T-helper 1 cell treated with Interleukin-12 subunit alpha and Interleukin-12 subunit beta and Interleukin-4 antibody, amounts not matched to agents 30 ng/mL and 1 ng/mL, for 36 hours (primary cell): ENCODE measurements around the gene AMN. TPM values are rescaled to one million over a fixed set of nuclear protein-coding genes. Genes with fewer than 3 reads are reported as not detected.

ENCODE experiments used
- intact Hi-C: fragments of 100-400 bp; cut with micrococcal nuclease; formaldehyde crosslinking; loops from one replicate; pipeline ENCODE4 v1.15.1; 2024
- total RNA-seq: library from RNA; stranded (reverse); gene quantifications from 2 replicates; pipeline ENCODE4 v1.2.3, GENCODE V29; 2022

AMN gene
- total RNA-seq, 1 donor from 2014 or later, result 1.2 TPM

GRCh38 chr14:102927878-102928411 is 5.5 kb downstream of the AMN start:
- intact Hi-C loops, result no loop called here

- intact Hi-C loops, result no loop called here
These were observed 6.2 kb downstream of the AMN start for GRCh38 chr14:102928412-102929240.

- intact Hi-C loops, result no loop called here
These were observed 7.0 kb downstream of the AMN start for GRCh38 chr14:102929241-102930137.

- intact Hi-C loops, result no loop called here
These were observed 7.8 kb downstream of the AMN start for GRCh38 chr14:102930138-102930752.

GRCh38 chr14:102930753-102931579 is 8.5 kb downstream of the AMN start:
- intact Hi-C loops, result no loop called here

DNA sequence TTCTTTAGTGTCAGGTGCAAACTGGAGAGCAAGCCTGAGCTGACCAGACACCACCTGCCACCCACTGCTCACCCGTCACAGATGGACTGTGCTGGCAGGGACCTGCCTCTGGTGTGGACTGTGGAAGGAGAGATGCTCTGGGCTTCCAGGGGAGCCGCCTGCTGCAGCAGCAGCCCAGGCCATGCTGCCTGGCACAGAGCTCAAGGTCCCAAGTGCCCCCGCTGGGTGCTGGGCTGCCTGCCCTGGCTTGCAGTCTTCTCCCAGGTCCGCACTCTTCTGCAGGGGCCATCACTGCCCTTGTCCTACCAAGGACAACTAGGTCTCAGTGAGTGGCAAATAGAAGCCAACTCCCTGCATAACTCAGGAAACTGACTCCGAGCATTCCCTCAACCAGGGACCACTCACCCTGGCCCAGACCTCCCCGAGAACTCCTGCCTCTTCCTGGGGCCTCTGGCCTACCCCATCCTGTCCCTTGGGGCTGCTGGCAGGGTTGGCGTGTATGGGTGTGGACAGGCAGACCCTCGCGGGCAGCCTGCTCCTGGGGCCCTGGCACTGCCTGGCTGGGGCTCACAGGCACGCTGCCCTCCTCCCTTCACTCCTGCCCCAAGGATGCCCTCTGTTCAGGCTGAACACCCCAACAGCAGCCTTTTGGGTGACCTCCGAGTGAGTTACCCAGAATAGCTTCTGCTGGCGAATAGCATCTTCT is 9.3 kb downstream of the AMN start:
- intact Hi-C loops, result no loop called here

- intact Hi-C loops, result no loop called here
These were observed 10.2 kb downstream of the AMN start for GRCh38 chr14:102932484-102933248.

DNA sequence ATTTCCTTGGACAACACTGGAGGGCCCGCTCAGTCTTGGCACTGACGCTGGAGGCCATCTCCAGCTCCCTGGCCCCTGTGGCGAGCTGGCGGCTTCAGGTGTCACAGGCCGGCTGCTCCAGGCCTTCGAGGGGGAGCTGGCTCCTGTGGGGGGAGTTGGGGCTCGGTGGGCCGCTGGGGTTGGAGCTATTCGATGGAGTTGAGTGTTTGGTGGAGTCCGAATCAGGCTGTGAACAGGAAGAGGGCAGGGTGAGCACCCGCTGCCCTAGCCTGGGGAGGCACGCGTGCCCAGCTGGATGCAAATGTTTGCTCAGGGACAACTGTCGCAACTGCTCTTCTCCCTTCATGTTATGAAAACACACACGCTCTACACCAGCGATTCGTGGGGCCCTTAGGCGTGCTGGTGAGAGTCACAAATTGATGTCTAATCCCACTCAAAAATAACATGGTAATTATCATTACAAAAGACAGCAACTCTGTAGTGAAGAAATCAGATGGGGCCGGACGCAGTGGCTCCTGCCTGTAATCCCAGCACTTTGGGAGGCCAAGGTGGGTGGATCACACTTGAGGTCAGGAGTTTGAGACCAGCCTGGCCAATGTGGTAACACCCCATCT is 11.3 kb downstream of the AMN start:
- intact Hi-C loops, result no loop called here

DNA sequence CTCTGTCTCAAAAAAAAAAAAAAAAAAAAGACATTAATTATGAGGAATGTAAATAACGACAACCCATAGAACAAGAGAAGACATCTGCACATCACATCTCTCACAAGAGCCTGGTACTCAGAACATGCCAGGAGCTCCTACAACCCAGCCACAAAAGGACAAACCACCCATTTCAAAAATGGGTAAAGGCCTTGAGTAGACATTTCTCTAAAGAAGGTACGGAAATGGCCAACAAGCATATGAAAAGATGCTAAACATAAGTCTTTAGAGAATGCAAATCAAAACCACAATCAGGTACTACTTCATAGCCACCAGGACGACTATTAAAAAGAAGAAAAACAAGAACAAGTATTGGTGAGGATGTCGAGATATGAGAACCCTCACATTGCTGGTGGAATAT is 13.3 kb downstream of the AMN start:
- intact Hi-C loops, result no loop called here

DNA sequence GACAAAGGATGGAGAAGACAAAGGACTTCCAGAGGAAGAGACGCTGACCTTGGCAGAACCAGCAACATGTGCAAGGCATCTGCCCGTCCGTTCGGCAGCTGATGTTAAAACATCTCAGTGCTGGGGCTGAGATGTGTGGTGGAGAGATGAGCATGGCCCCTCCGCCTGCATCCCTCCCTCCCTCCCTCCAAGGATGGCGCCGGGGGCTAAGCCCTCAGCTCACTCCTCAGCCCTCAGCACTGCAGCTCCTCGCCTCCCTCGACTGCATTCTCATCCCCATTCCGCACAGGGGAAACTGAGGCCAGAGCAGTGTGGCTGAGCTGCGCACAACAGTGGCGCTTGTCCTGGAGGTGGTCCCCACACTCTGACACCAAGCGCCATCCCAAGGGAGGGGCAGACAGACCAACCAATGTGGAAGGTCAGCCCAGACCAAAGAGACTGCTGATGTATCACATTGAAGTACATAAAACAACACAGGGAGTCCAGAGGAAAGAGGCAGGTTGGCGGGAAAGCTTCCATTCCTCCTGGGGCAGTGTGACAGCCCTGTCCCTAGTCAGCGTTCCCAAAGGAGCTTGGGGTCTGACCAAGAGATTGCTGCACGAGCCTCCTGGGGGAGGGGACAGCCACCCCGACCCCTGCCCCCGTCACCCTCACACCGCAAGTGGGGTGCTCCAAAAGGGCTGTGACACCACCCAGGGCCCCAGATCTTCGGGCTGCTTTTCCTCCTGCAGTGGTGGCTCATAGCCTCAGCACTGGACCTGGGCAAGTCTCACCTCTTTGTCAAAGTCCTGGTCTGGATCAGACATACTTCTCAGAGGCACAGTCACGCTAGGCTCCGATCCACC is 15.1 kb downstream of the AMN start:
- intact Hi-C loops, result no loop called here

GRCh38 chr14:102938191-102938590 is 15.7 kb downstream of the AMN start:
- intact Hi-C loops, result no loop called here

GRCh38 chr14:102939329-102939728 is 16.9 kb downstream of the AMN start:
- intact Hi-C loops, result no loop called here

DNA sequence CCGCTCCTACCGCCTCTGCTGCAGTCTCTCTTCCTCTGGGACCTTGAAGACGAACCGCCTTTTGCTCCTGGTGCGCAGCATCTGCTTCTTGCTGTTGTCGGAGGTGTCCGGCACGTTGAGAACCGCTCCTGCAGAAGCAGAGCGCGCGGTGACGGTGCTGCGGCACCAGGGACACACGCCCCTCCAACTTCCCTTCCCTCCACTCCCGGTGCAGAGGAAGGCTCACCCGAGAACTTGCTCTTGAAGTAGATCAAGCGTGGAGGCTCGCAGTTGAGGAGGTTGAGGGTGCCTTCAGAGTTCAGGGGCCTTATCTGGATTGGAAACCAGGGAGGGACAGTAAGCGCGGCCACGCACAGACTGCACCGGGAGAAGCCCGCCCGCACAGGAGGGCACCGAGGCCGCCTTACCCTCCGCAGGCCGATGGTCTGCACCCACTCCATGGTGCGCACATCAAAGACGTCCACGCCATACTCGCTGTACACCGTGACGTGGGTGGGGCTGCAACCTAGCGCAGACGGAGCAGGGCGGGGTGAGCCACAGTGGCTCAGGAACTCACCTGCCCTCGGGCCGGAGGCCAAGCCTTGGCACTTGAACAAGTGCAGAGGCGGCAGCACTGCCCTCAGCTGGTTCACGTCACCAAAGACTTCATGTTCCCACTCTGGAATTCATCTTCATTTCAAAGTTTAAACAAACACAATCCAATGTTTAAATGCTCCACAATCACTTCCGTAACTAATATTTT is 17.5 kb downstream of the AMN start:
- intact Hi-C loops, result loop anchor here (10.0 kb wide), 1 partner anchor 1815 kb away; the partner anchor contains the start of gene SIVA1

DNA sequence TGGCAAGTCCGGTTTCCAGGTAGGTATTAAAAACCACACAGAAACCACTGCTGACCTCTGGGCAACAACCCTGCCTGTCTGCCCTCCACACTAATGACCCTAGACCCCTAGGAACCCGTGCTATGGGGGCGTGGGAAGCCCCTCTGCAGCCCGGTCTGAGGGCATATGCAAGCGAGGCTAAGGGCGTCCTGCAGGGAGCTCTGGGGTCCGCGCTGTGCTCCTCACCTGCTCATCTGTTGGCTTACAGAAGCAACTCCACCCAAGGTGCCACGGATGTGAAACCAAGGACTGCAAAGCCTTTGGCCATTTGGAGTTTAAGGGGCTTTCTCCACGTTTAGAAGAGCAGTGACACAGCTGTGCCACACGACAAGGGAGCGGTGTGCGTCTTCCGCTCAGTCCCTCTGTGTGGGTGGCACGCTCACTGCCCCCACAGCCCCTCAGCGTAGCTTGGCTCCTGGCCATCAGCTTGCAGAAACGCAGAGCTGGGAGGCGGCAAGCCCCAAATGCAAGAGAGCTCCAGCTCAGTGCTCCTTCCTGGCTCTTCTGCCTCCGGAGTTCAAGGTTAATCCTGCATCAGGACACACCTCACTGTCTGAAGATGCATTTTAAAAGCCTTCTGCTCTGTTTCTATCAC is 18.4 kb downstream of the AMN start:
- intact Hi-C loops, result loop anchor here (10.0 kb wide), 1 partner anchor 1814 kb away; the partner anchor contains the start of gene SIVA1

DNA sequence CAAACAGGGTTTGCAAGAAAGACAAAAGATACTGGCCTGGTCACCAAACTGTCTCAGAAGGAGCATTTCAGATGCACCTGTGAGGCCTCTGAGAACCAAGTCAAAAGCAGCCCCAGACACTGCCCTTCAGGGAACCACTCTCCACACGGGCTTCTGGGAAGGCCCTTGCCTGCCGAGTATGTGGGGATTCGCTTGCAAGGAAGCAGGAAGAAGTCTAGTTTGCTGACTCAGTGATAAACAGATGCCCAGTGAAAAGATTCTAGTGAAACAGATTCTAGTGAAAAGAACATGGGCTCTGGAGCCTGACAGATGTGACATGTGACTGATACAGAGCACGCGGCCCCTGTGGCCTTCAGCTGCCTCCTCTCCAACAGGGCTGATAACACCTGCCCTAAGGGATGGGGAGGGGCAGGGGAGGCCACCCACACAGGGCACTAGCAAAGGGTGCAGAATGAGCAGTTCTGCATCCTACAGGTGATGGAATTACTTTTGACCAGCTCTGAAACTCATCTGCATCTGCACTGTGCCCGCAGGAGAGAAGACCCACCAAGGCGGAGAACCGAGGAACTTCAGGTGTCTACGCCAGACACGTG is 19.1 kb downstream of the AMN start:
- intact Hi-C loops, result loop anchor here (10.0 kb wide), 1 partner anchor 1813 kb away; the partner anchor contains the start of gene SIVA1

- intact Hi-C loops, result loop anchor here (10.0 kb wide), 1 partner anchor 1813 kb away; the partner anchor contains the start of gene SIVA1
These were observed 19.6 kb downstream of the AMN start for GRCh38 chr14:102942069-102942468.
